Breast epithelium (tissue), 3 donors: ENCODE data around the gene HMCN1.

Source experiments
- CTCF ChIP-seq, 3 donors: fragments of 450-650 bp; IDR thresholded peaks; one replicate each; pipeline ENCODE4 v1.5.1; 2016 to 2017; ENCODE audit warnings: antibody characterized with exemption in 3 of 3, mild to moderate bottlenecking in 3 of 3, moderate library complexity in 3 of 3
- POLR2A ChIP-seq: fragments of 450-650 bp; IDR thresholded peaks from one replicate; pipeline ENCODE4 v1.6.1; 2016; ENCODE audit warnings: antibody characterized with exemption, mild to moderate bottlenecking, moderate library complexity
- POLR2AphosphoS5 ChIP-seq, 3 donors: sonication (generic); formaldehyde crosslinking; IDR thresholded peaks; one replicate each; pipeline ENCODE4 v1.6.1; 2017; ENCODE audit warnings: antibody characterized with exemption in 3 of 3

GRCh38 chr1:185917646-185918045, 183.5 kb downstream of the HMCN1 start:
- TF ChIP-seq CTCF (IDR thresholded peaks at IDR 0.05) (no peak), POLR2A (no peak), POLR2AphosphoS5 (IDR thresholded peaks at IDR 0.05) (no peak)
